GM12865 (cell line): ENCODE results near the gene CACNA1C.
A peak's percentile ranks its signal among the peaks of the same experiment; 100 is the strongest.

ENCODE experiments used
- DNase-seq: peaks from one replicate; pipeline ENCODE4 v3.0.0; 2010; ENCODE audit warnings: low read depth
- H3K4me3 ChIP-seq: 2 replicates; pipeline ENCODE4 v1.5.1; 2011; ENCODE audit warnings: mild to moderate bottlenecking, low read depth, low read length, control low read depth
- TF ChIP-seq, protein P1 (sequence below): IDR thresholded peaks from 2 replicates; pipeline ENCODE4 v1.5.1; 2011; ENCODE audit warnings: low read length, control low read depth, low read depth, inconsistent platforms; ENCODE audit not compliant: insufficient read depth; ENCODE audit errors: missing control alignments

Gene CACNA1C

GRCh38 chr12:2617365-2617764, 564.6 kb downstream of the CACNA1C start:
- TF ChIP-seq, protein P1, sequence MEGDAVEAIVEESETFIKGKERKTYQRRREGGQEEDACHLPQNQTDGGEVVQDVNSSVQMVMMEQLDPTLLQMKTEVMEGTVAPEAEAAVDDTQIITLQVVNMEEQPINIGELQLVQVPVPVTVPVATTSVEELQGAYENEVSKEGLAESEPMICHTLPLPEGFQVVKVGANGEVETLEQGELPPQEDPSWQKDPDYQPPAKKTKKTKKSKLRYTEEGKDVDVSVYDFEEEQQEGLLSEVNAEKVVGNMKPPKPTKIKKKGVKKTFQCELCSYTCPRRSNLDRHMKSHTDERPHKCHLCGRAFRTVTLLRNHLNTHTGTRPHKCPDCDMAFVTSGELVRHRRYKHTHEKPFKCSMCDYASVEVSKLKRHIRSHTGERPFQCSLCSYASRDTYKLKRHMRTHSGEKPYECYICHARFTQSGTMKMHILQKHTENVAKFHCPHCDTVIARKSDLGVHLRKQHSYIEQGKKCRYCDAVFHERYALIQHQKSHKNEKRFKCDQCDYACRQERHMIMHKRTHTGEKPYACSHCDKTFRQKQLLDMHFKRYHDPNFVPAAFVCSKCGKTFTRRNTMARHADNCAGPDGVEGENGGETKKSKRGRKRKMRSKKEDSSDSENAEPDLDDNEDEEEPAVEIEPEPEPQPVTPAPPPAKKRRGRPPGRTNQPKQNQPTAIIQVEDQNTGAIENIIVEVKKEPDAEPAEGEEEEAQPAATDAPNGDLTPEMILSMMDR, result no peak
- no peak for DNase-seq
- H3K4me3 ChIP-seq, result no peak overlapping the region

- DNase-seq, result no peak
- H3K4me3 ChIP-seq, result no peak overlapping the region
- TF ChIP-seq, protein P1, result no peak
Observed at GRCh38 chr12:2618291-2618995, 565.7 kb downstream of the CACNA1C start.

DNA sequence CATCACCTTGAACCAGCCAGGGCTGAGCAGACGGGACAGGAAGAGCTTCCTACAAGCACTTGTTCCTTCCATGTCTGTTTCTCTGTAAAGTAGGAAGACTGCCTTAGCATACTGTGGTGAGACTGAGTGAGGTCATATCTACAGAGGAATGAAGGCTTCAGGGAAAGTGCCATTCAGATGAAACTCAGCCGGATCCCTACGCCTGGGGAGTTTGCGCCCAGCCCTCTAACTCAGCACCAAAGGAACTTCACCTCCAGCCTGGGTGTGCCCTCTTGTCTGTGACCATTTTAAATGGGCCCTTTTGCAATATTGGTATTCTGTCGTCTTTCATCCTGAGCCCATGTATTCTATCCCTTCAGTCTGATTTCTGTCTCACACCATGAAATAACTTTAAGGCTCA, 566.3 kb downstream of the CACNA1C start:
- TF ChIP-seq, protein P1, result no peak
- H3K4me3 ChIP-seq, result no peak overlapping the region
- no peak for DNase-seq

- H3K4me3 ChIP-seq, result no peak overlapping the region
- TF ChIP-seq, protein P1, result no peak
- DNase-seq, result no peak
Observed at GRCh38 chr12:2622460-2622859, 569.7 kb downstream of the CACNA1C start.

GRCh38 chr12:2623472-2623871, 570.7 kb downstream of the CACNA1C start:
- H3K4me3 ChIP-seq, result no peak overlapping the region
- no peak for DNase-seq
- TF ChIP-seq, protein P1, result no peak

- no peak overlapping the region for H3K4me3 ChIP-seq
- TF ChIP-seq, protein P1, result peak; percentile 22
- DNase-seq, result peak; percentile 14
Observed at GRCh38 chr12:2624543-2625288, 571.9 kb downstream of the CACNA1C start.

DNA sequence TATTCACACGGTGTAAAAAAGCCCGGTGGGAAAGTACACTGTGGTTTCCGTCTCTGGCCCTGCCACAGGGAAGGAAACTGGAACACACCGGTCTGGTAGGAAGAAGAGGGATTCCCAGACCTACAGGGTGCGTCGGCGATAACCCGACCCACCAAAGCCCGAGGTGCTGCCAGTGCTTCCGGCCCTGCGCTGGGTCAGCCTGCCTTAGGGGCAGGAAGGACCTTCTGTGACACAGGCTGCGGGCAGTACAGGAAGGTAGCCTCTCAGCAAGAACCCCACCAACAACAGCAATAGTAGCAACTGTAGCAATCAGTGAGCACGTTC, 572.5 kb downstream of the CACNA1C start:
- no peak for DNase-seq
- TF ChIP-seq, protein P1, result no peak
- H3K4me3 ChIP-seq, result no peak overlapping the region
